H7 (cell line): ENCODE measurements around the gene NAV2. TPM values are rescaled to one million over a fixed set of nuclear protein-coding genes. Genes with fewer than 3 reads are reported as not detected.

Experiments
- DNase-seq: peaks from one replicate; pipeline ENCODE4 v3.0.0; 2012
- H3K27me3 ChIP-seq: 2 replicates; pipeline ENCODE4 v1.6.0; 2011; ENCODE audit warnings: mild to moderate bottlenecking, low read length; ENCODE audit not compliant: control insufficient read depth, insufficient read depth
- H3K36me3 ChIP-seq: replicated peaks from 2 replicates; pipeline ENCODE4 v1.5.1; 2011; ENCODE audit warnings: low read length; ENCODE audit not compliant: control insufficient read depth, insufficient read depth
- H3K4me3 ChIP-seq: 2 replicates; pipeline ENCODE4 v1.5.1; 2011; ENCODE audit warnings: low read depth, mild to moderate bottlenecking, control low read depth, low read length, moderate library complexity; ENCODE audit not compliant: insufficient read depth
- total RNA-seq: library from RNA; depleted of rRNA; stranded (reverse); fragments of >200 nt; shearing (Covaris generic); gene quantifications from 2 replicates; pipeline ENCODE4 v1.2.3, GENCODE V29; 2014; rRNA removed

Gene NAV2
- 11.1 and 12.3 TPM in 2 replicates for total RNA-seq

DNA sequence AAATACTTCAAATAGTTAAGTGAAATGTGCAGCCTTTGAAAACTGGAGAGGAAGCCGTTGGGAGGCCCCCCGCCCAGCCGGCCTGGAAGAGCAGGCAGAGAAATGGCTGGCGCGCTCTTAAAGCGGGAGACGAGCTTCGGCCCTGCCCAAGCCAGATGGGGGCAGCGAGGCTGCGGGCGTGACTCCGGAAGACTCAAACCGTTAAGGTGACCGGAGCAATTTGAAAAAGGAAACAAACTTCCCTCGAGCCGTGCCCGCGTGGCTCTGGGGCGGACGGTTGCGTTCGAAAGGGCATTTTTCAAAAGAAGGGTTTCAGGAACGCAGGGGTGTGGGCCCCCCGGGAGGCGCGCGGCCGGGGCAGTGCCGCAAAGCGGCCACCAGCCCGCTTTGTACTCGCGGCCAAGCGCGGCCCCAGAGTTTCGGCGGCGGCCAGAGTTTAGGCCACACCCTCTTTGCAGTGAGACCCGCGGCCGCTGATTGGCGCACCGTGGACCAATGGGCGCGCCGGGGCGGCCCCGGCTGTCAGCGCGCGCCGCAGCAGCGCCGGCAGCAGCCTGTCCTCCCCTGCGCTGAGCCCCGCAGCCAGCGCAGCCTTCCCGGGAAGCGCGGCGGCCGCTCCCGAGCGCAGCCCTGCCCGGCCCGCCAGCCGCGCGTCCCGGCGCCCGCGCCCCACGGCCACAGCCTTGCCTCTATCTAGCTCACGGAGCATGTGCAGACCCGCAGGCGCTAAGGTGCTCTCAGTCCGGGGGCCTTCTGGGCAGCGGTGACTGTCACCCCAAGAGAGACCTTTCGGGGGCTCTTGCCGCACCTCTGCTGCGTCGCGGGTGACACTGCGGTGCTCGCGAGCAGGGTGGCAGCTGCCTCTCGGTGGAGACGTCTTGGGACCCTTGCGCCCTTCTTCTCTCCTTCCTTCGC lies at the start of gene NAV2:
Gene NAV2, plus strand, starts transcription at position 557 of the 915 bp plus-strand sequence. CDS start 859 bp downstream, outside the sequence.
- no peaks in the 10 kb centered on the region for H3K36me3 ChIP-seq
- peak within 1 kb of the TSS; percentile 49 for H3K4me3 ChIP-seq
- DNase-seq, result peak; percentile 98
- peaks cover 36% of the 10 kb centered on the region for H3K27me3 ChIP-seq

- no peak for DNase-seq
- Histone ChIP-seq H3K27me3 (no peaks in the 10 kb centered on the region), H3K36me3 (no peaks in the 10 kb centered on the region), H3K4me3 (no peak overlapping the region)
These were observed 49.4 kb upstream of the NAV2 start for GRCh38 chr11:19663206-19663605.

- no peak for DNase-seq
- Histone ChIP-seq H3K27me3 (no peaks in the 10 kb centered on the region), H3K36me3 (no peaks in the 10 kb centered on the region), H3K4me3 (no peak overlapping the region)
These were observed 47.6 kb upstream of the NAV2 start for GRCh38 chr11:19664886-19665548.

- DNase-seq, result no peak
- Histone ChIP-seq H3K36me3 (no peaks in the 10 kb centered on the region), H3K4me3 (no peak overlapping the region), H3K27me3 (no peaks in the 10 kb centered on the region; the same call in 1 of the 2 replicates)
These were observed 45.7 kb upstream of the NAV2 start for GRCh38 chr11:19666951-19667350.

- H3K4me3 ChIP-seq, result no peak overlapping the region
- H3K36me3 ChIP-seq, result no peaks in the 10 kb centered on the region
- H3K27me3 ChIP-seq, result no peaks in the 10 kb centered on the region; the same call in 1 of the 2 replicates
- DNase-seq, result no peak
These were observed 43.1 kb upstream of the NAV2 start for GRCh38 chr11:19669511-19669910.

DNA sequence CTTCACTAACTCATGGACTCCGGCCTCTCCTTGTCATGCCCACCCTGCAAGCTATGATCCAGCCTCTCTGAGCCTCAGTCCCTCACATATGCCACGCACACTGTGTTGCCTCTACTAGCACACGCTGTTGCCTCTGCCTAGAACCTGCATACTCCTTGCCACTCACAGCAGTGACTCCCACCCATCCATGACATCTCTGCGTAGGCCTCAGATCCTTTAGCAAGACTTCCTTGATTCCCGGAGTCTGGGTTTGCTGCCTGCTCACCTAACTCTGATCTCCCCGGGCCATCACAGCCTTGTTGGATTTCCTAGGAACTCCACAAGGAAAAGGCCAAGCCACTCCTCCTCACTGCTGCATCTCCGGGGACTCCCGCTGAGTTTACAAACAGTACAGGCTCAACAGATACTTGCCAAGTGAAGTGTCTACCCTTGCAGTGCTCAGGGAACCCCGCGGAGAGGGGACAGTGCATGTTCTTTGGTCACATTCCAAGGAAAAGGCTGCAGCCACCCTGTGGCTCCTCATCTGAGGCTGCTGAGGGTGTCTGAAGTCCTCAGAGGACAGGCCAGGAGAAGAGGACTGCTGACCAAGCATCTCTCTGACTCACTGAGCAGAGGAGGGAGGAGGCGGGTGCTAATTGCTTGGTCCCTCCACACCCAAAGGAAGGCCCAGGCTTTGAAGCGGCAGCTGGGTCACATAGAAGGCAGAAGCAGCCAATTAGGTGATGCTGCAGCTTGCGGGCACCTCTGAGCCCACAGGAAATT lies 42.4 kb upstream of the NAV2 start:
- Histone ChIP-seq H3K27me3 (no peaks in the 10 kb centered on the region; the same call in 1 of the 2 replicates), H3K4me3 (no peak overlapping the region), H3K36me3 (no peaks in the 10 kb centered on the region)
- DNase-seq, result no peak

DNA sequence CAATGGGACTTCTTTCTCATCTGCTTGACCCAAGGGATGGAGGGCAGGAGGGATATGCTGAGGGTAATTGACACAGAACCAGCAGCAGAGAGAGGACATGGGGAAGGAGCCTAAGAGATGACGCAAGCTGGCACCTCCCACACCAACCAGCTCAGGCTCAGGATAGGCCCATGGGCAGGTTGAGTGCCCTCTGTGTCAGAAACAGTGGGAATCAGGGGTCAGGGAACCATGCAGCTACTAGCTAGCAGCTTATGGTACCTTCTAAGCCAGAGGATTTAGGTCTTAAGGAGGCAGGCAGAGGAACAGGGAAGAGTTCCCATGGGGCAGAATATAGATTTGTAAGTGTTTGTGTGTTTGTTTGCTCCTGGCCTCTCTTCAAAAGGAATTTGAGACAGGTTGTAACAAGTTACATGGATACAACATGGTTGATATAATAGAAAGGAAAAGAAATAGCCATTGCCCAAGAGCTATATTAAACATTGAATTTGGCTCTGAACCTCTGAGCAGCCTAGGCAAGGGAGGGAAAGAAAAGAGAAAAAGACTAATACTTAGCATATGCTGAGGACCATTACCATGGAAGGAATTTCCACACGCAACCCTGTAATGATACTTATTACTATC lies 39.9 kb upstream of the NAV2 start:
- no peak for DNase-seq

DNA sequence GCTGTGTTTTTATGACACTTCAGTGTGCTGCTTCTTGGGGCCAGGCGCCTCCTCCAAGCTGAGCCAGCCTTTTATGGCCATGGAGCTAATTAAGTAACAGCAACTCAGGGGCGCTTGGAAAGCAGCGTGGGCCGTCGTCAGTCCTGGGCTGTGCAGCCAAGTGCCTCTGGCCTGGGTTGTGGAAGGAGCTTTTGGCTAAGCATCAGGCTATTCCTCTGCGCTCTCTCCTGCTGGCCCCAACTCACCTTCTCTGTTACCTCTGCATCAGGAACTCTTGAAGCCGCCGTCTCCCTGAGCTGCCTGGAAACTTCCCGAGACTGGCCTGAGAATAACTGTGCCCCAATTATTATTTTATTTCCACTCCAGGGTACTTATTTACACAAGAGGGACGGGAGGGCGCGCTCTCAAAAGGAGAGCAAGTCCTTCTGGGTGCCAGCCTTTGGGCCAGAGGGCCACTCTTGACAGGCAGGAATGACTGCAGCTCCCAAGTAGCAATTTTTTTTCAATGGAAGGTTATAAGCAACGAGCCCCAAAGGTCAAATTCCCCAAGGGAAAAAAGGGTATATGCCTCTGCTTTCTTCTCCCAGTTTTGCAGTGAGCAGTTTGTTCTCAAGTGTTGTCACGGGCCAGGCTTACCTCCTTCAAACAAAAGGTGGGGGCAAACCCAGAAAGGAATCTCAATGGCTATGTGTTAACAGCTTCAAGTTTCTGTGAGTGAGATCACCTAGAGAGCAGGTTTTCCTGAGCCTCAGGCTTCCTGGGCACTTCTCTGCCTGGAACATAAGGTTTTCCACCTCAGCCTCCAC lies 38.5 kb upstream of the NAV2 start:
- no peak overlapping the region for H3K4me3 ChIP-seq
- H3K27me3 ChIP-seq, result no peaks in the 10 kb centered on the region; the same call in 1 of the 2 replicates
- H3K36me3 ChIP-seq, result no peaks in the 10 kb centered on the region
- DNase-seq, result no peak

More for the DNA sequence above, 39.9 kb upstream of the NAV2 start:
- no peaks in the 10 kb centered on the region for H3K36me3 ChIP-seq
- H3K4me3 ChIP-seq, result no peak overlapping the region
- H3K27me3 ChIP-seq, result no peaks in the 10 kb centered on the region; the same call in 1 of the 2 replicates

DNA sequence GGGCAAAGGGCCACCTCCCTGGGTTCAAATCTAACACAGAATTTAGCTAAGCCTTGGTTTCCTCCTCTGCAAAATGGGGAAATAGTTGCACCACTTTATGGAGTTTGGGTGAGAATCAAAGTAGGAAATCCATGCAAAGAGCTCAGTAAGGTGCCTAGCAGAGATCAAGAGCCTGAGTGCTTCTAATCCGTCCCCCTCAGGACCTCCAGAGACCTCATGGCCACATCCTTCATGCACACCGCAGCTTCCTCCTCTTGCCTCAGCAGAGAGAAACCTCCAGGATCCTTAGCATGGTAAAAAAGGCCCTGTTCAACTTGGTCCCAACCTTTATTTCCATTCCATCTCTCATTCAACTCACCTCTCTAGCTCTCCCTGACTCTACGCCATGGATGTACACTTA lies 37.8 kb upstream of the NAV2 start:
- Histone ChIP-seq H3K36me3 (no peaks in the 10 kb centered on the region), H3K27me3 (no peaks in the 10 kb centered on the region; the same call in 1 of the 2 replicates), H3K4me3 (no peak overlapping the region)
- no peak for DNase-seq

- no peak for DNase-seq
- no peaks in the 10 kb centered on the region; the same call in 1 of the 2 replicates for H3K27me3 ChIP-seq
- no peak overlapping the region for H3K4me3 ChIP-seq
- H3K36me3 ChIP-seq, result no peaks in the 10 kb centered on the region
These were observed 37.2 kb upstream of the NAV2 start for GRCh38 chr11:19675397-19675796.

DNA sequence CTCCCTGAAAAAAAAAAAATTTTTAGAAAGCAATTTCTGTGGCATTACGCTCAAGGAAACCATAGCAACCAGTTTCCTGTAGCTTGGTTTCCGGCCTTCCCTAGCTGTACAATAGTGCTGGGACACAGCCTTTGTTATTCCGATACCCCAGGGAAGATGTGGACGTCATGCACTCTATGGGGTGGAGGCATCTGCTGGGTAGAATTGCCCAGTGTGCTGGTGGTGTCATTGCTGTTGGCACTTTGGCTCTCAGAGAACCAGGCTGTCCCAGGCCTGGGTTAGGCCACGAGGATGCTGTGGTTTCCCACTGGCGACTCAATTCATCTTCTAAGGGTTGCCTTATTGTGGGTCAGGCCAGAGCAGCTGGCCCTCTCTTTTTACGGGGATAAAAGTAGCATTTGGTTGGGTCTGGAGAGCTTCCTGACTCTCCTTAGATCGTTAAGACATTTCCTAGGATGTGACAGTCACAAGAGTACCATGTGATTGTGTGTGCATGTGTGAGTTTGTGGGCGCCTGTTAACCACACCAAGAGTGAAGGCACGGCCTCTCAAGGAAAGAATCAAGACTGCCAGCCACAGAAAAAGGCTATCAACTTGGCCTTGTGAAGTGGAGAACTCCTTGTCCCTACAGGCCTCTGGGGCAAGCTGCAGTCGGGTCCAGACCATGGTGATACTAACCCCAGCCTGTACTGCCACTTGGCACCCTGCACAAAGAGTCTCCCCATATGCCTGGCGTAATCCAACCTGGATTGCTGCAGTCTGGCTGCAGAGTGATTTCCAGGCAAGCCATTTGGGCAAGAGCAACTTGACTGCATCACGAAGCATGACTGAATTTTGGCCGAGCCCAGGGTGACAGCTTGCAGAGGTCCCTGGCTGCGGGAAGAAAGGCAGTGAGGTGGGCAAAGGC lies 35.9 kb upstream of the NAV2 start:
- no peaks in the 10 kb centered on the region for H3K36me3 ChIP-seq
- no peaks in the 10 kb centered on the region for H3K27me3 ChIP-seq
- DNase-seq, result peak; percentile 54
- H3K4me3 ChIP-seq, result no peak overlapping the region

DNA sequence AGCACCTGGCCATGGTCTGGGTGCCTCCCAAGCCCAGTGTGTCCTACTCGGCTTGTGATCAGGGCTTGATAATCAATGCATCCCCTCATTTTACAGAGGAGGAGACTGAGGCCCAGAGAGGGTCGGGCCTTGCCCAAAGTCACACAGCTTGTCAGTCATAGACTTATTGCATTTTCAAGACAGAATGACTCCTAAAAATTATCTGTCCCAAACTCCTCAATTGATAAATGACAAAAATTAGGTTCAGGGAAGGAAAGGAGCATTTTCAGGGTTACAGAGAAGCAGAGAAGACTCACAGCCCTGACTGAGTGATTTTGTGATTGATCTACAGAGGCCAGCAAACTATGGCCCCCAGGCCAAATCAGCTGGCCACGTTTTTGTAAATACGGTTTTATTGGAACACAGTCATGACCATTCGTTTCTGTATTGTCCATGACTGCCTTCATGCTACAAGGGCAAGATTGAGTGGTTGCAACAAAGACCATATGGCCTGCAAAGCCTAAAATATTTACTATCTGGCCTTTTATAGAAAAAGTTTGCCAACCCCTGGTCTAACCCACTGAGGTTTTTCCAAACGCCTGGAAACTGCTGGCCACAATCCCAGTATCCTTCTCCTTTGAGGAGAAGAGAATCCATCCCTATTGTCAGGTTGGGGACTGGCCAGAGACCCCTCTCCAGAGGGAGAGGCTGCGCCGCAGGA lies 35.1 kb upstream of the NAV2 start:
- Histone ChIP-seq H3K36me3 (no peaks in the 10 kb centered on the region), H3K27me3 (no peaks in the 10 kb centered on the region), H3K4me3 (no peak overlapping the region)
- DNase-seq, result no peak
